ENCODE measurements around the gene CASKIN1. TPM values are rescaled to one million over a fixed set of nuclear protein-coding genes. Genes with fewer than 3 reads are reported as not detected.
A peak's percentile ranks its signal among the peaks of the same experiment; 100 is the strongest.

Gene CASKIN1
- total and polyA plus RNA-seq, 4 donors, result 0.09 to 0.35 (median 0.12) TPM

DNA sequence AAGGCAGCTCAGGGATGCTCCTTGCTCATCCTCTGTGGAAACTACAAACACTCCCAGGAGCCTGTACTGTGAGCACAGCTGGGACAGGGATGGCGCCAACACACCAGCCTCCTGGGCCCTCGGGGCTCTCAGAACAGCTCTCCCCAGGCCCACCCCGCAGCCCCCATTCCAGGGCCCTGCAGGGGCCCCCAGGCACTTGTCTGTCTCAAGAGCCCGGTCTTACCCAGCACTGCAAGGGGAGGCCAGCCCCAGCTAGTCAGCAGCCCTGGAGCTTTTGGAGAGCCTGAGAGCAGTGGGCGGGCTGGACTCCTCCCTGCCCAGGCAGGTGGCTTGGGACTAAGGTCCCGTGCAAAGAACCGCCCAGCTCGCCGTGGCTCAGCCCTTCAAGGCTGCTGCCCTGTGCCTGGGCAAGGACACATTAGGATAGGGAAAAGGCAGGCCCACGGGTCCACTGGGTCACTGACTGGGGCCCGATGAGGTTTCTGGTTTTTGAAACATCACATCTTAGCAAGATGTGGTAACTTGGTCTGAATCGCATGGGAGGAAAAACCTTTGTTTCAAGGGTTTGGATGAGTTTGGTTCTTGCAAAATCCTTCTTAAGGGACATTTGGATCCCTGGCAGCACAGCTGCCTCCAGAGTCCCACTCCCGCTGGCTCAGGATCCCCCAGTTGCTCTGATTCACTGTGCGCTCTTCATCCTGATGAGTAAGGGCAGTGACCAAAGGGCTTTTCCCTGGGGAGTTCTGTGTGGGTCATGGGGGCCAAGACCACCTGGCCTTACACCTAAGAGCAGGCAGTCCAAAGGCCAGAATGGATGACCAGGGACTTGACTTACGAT lies 42.7 kb upstream of the CASKIN1 start:
- H3K27ac ChIP-seq (ENCODE audit: low read depth in 1 of 2, low read length in 1 of 2), result no peak overlapping the region
- ATAC-seq (ENCODE audit: insufficient read depth, low FRiP score) (no peak), DNase-seq (no peak)
- H3K27me3 ChIP-seq (ENCODE audit: control insufficient read depth in 3 of 3, insufficient read depth in 3 of 3, low read length in 2 of 3), result peaks cover 0 to 27% (median 4%) of the 10 kb centered on the region in 3 donors
- no peak overlapping the region for H3K4me3 ChIP-seq
- H3K36me3 ChIP-seq (ENCODE audit: control insufficient read depth in 4 of 4, insufficient read depth in 4 of 4, low read length in 4 of 4), result peaks cover 2 to 39% (median 18%) of the 10 kb centered on the region in 4 donors
- 79 to 85% methylated on average over 15 of the region's 15 CpGs for WGBS, 2 donors
- peaks cover 0 to 14% (median 0%) of the 10 kb centered on the region in 4 donors for H3K9me3 ChIP-seq (ENCODE audit: control insufficient read depth in 4 of 4, insufficient read depth in 3 of 4, low read length in 3 of 4)
- no peak overlapping the region for H3K9ac ChIP-seq (ENCODE audit: insufficient read depth in 1 of 2, low read length in 2 of 2)
- TF ChIP-seq, protein P1, sequence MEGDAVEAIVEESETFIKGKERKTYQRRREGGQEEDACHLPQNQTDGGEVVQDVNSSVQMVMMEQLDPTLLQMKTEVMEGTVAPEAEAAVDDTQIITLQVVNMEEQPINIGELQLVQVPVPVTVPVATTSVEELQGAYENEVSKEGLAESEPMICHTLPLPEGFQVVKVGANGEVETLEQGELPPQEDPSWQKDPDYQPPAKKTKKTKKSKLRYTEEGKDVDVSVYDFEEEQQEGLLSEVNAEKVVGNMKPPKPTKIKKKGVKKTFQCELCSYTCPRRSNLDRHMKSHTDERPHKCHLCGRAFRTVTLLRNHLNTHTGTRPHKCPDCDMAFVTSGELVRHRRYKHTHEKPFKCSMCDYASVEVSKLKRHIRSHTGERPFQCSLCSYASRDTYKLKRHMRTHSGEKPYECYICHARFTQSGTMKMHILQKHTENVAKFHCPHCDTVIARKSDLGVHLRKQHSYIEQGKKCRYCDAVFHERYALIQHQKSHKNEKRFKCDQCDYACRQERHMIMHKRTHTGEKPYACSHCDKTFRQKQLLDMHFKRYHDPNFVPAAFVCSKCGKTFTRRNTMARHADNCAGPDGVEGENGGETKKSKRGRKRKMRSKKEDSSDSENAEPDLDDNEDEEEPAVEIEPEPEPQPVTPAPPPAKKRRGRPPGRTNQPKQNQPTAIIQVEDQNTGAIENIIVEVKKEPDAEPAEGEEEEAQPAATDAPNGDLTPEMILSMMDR (IDR thresholded peaks at IDR 0.05; ENCODE audit: control extremely low read depth, extremely low read depth), result no peak
- peaks cover 0 to 14% (median 7%) of the 10 kb centered on the region in 5 donors for H3K4me1 ChIP-seq (ENCODE audit: control insufficient read depth in 5 of 5, insufficient read depth in 5 of 5, low read length in 5 of 5)

DNA sequence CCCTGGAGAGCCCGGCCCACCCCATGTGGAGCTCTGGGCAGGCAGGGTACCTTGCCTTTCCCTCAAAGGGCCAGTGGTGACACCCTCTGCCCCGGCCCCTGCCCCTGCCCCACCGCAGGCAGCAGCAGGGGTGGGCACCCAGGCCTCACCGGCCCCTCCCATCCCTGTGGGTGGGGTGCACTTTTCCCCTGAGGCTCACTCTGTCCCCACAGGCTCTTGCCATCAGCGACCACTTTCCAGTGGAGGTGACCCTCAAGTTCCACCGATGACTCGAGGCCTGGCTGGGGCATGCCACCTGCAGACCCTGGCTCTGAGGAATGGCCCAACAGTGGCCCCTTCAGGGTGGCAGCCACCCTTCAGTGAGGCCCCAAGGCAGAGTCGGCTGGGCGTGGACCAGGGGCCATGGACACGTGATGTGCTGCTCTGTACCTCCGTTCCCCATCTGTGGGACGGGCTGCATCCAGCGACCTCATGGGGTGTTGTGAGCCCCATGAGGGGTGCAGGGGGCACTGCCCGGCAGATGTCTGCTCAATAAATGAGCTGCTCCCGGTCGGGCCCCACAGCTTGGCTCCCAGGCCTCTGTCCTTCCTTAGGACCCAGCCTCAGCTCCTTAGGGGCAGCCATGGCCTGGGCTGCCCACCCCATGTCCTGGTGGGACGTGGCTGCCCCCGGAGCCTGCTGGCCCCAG lies 41.9 kb upstream of the CASKIN1 start:
- peaks cover 0 to 14% (median 7%) of the 10 kb centered on the region in 5 donors for H3K4me1 ChIP-seq (ENCODE audit: control insufficient read depth in 5 of 5, insufficient read depth in 5 of 5, low read length in 5 of 5)
- H3K9me3 ChIP-seq (ENCODE audit: control insufficient read depth in 4 of 4, insufficient read depth in 3 of 4, low read length in 3 of 4), result peaks cover 0 to 19% (median 0%) of the 10 kb centered on the region in 4 donors
- no peak for DNase-seq
- H3K27me3 ChIP-seq (ENCODE audit: control insufficient read depth in 3 of 3, insufficient read depth in 3 of 3, low read length in 2 of 3), result peaks cover 0 to 27% (median 4%) of the 10 kb centered on the region in 3 donors
- 59 to 65% methylated on average over 18 of the region's 18 CpGs for WGBS, 2 donors
- no peak overlapping the region for H3K9ac ChIP-seq (ENCODE audit: insufficient read depth in 1 of 2, low read length in 2 of 2)
- no peak overlapping the region for H3K4me3 ChIP-seq
- ATAC-seq (ENCODE audit: insufficient read depth, low FRiP score), result no peak
- TF ChIP-seq, protein P1 (IDR thresholded peaks at IDR 0.05; ENCODE audit: control extremely low read depth, extremely low read depth), result no peak
- peaks cover 2 to 41% (median 18%) of the 10 kb centered on the region in 4 donors for H3K36me3 ChIP-seq (ENCODE audit: control insufficient read depth in 4 of 4, insufficient read depth in 4 of 4, low read length in 4 of 4)
- no peak overlapping the region for H3K27ac ChIP-seq (ENCODE audit: low read depth in 1 of 2, low read length in 1 of 2)

- Histone ChIP-seq H3K36me3 (ENCODE audit: control insufficient read depth in 4 of 4, insufficient read depth in 4 of 4, low read length in 4 of 4) (peaks cover under 1 to 42% (median 21%) of the 10 kb centered on the region in 4 donors), H3K9ac (ENCODE audit: insufficient read depth in 1 of 2, low read length in 2 of 2) (no peak overlapping the region)
- WGBS, 2 donors, result 10 to 20% methylated on average over 58 to 65 of the region's 65 CpGs
Observed at GRCh38 chr16:2237493-2238149, 41.2 kb upstream of the CASKIN1 start.

More at GRCh38 chr16:2237493-2238149, 41.2 kb upstream of the CASKIN1 start:
- DNase-seq (no peak), ATAC-seq (ENCODE audit: insufficient read depth, low FRiP score) (peak; percentile 37)
- H3K27ac ChIP-seq (ENCODE audit: low read depth in 1 of 2, low read length in 1 of 2), result no peak overlapping the region
- TF ChIP-seq, protein P1 (IDR thresholded peaks at IDR 0.05; ENCODE audit: control extremely low read depth, extremely low read depth), result no peak
- peaks cover 0 to 13% (median 7%) of the 10 kb centered on the region in 5 donors for H3K4me1 ChIP-seq (ENCODE audit: control insufficient read depth in 5 of 5, insufficient read depth in 5 of 5, low read length in 5 of 5)
- peaks cover 0 to 27% (median 4%) of the 10 kb centered on the region in 3 donors for H3K27me3 ChIP-seq (ENCODE audit: control insufficient read depth in 3 of 3, insufficient read depth in 3 of 3, low read length in 2 of 3)
- peaks cover 0 to 19% (median 0%) of the 10 kb centered on the region in 4 donors for H3K9me3 ChIP-seq (ENCODE audit: control insufficient read depth in 4 of 4, insufficient read depth in 3 of 4, low read length in 3 of 4)
- no peak overlapping the region for H3K4me3 ChIP-seq

Data from lung (tissue), 12 donors.